Measurements from ENCODE around the gene FTMT. TPM values are rescaled to one million over a fixed set of nuclear protein-coding genes. Genes with fewer than 3 reads are reported as not detected.
A peak's percentile ranks its signal among the peaks of the same experiment; 100 is the strongest.

The FTMT gene
- total RNA-seq, 1 donor from 2014 or later = not detected

DNA sequence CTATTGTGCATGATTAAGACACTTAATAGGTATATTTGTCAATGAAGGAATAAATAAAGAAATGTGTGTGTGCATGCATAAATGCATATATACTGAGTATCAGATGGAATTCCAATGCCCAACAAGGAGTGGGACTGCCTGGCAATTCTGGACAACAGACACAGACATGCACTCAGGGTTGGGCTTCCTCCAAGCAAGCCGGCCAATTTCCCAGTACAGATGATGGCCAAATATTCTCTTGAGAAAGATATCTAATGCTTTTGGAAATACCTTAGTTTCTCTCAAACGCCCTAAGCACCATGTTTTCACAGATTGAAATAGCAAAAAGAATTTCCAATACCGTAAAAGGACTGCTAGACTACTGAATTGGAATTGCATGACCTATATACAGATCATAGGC lies 11.1 kb downstream of the FTMT start:
- Histone ChIP-seq H3K4me3 (ENCODE audit: low read length in 3 of 3) (no peak overlapping the region), H3K27me3 (ENCODE audit: control insufficient read depth in 3 of 3, insufficient read depth in 3 of 3, low read length in 3 of 3) (no peaks in the 10 kb centered on the region), H3K36me3 (ENCODE audit: control insufficient read depth in 3 of 3, insufficient read depth in 3 of 3, low read length in 3 of 3) (no peaks in the 10 kb centered on the region), H3K9me3 (ENCODE audit: control insufficient read depth in 3 of 3, low read length in 3 of 3) (no peaks in the 10 kb centered on the region), H3K27ac (ENCODE audit: low read depth, low read length) (no peak overlapping the region), H3K9ac (ENCODE audit: low read depth in 1 of 3, low read length in 3 of 3) (no peak overlapping the region), H3K4me1 (ENCODE audit: control insufficient read depth in 3 of 3, insufficient read depth in 3 of 3, low read length in 3 of 3) (no peaks in the 10 kb centered on the region)

DNA sequence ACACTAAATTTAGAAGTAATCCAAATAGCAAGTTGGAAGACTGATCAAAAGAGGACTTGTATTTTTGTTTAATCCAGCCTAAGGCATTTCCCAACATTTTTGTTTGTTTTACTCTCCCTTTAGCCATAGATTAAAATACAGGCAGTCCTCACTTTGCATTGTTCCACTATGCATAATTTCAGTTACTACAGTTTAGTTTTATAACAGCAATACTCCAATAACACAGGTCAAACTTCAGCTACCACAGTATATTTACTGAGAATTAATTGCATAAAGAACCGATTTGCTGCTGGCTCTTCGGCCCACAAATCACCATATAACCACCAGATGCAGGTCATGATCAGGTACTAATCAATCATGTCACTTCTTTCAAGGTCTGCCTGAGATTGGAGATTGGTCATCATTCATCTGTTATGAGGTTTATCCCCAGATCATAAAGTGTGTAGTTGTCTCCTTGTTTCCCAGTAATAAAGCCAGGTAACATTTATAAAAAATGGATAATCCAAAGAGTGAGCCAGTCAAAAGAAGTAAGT lies 12.1 kb downstream of the FTMT start:
- Histone ChIP-seq H3K27ac (ENCODE audit: low read depth, low read length) (no peak overlapping the region), H3K27me3 (ENCODE audit: control insufficient read depth in 3 of 3, insufficient read depth in 3 of 3, low read length in 3 of 3) (no peaks in the 10 kb centered on the region), H3K4me3 (ENCODE audit: low read length in 3 of 3) (no peak overlapping the region), H3K4me1 (ENCODE audit: control insufficient read depth in 3 of 3, insufficient read depth in 3 of 3, low read length in 3 of 3) (no peaks in the 10 kb centered on the region), H3K9me3 (ENCODE audit: control insufficient read depth in 3 of 3, low read length in 3 of 3) (no peaks in the 10 kb centered on the region), H3K9ac (ENCODE audit: low read depth in 1 of 3, low read length in 3 of 3) (no peak overlapping the region), H3K36me3 (ENCODE audit: control insufficient read depth in 3 of 3, insufficient read depth in 3 of 3, low read length in 3 of 3) (no peaks in the 10 kb centered on the region)

DNA sequence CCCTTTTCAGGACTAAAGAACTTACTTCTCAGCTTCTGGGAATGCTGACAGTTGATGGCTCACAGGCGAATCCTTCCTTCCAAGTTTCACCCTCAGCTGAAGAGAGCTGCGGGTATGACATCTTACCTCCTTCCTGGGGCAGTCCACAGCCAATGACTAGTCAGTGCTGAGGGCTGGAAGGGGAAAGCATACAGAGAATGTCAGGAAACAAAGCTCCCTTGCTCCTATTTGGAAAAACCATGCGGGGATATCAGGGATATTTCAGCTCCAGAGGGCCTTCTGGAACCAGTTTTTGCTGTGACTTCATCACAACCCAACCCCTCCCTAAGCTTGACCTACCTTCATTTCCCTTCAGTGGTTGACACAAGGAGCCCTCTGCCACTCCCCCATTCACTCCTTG lies 15.7 kb downstream of the FTMT start:
- Histone ChIP-seq H3K4me3 (ENCODE audit: low read length in 3 of 3) (no peak overlapping the region), H3K27ac (ENCODE audit: low read depth, low read length) (no peak overlapping the region), H3K9ac (ENCODE audit: low read depth in 1 of 3, low read length in 3 of 3) (no peak overlapping the region), H3K9me3 (ENCODE audit: control insufficient read depth in 3 of 3, low read length in 3 of 3) (no peaks in the 10 kb centered on the region), H3K27me3 (ENCODE audit: control insufficient read depth in 3 of 3, insufficient read depth in 3 of 3, low read length in 3 of 3) (no peaks in the 10 kb centered on the region), H3K36me3 (ENCODE audit: control insufficient read depth in 3 of 3, insufficient read depth in 3 of 3, low read length in 3 of 3) (no peaks in the 10 kb centered on the region), H3K4me1 (ENCODE audit: control insufficient read depth in 3 of 3, insufficient read depth in 3 of 3, low read length in 3 of 3) (no peaks in the 10 kb centered on the region)

DNA sequence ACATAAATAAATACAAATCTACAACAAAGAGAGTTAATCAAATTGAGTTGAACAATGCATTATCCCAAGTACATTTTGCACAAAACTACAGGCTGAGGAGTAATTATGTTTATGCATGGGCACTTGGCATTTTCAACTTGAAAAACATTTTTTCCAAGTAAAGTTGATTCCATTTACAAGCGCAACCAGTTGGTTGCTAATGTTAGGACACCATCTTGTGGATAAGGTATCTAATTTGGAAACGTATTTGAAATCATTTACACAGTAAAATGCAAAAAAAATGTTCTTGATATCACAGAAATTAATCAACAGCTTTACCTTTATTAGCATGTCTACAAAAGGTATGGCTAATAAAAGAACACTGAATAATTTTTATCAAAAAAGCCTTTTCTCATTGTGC lies 18.8 kb downstream of the FTMT start:
- H3K27ac ChIP-seq (ENCODE audit: low read depth, low read length) = no peak overlapping the region

DNA sequence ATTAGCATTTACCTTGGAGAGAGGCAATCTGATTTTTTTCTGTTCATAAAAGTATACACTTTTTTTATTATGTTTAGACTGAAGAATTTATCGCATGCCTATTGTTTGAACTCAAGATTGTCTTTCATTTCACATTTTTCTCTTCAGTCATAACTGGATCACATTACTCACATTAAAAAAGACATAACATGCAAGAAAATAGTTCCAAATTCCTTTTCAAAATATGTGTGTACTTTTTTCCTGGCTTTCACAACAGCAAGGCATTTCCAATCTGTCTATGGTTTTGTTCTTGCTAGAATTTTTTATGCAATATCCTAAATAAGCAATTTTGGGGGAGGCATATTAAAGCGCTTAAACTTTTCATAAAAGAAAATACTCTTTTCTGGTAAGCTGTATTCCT lies 21.2 kb downstream of the FTMT start:
- peaks cover 0 to 7% (median 0%) of the 10 kb centered on the region in 3 donors for H3K4me1 ChIP-seq (ENCODE audit: control insufficient read depth in 3 of 3, insufficient read depth in 3 of 3, low read length in 3 of 3)

More for the DNA sequence above, 18.8 kb downstream of the FTMT start:
- H3K4me1 ChIP-seq (ENCODE audit: control insufficient read depth in 3 of 3, insufficient read depth in 3 of 3, low read length in 3 of 3) = peaks cover 0 to 7% (median 0%) of the 10 kb centered on the region in 3 donors
- no peaks in the 10 kb centered on the region for H3K27me3 ChIP-seq (ENCODE audit: control insufficient read depth in 3 of 3, insufficient read depth in 3 of 3, low read length in 3 of 3)
- no peaks in the 10 kb centered on the region for H3K36me3 ChIP-seq (ENCODE audit: control insufficient read depth in 3 of 3, insufficient read depth in 3 of 3, low read length in 3 of 3)
- H3K9me3 ChIP-seq (ENCODE audit: control insufficient read depth in 3 of 3, low read length in 3 of 3) = no peaks in the 10 kb centered on the region
- H3K4me3 ChIP-seq (ENCODE audit: low read length in 3 of 3) = no peak overlapping the region
- H3K9ac ChIP-seq (ENCODE audit: low read depth in 1 of 3, low read length in 3 of 3) = no peak overlapping the region

GRCh38 chr5:121873409-121873808 lies 21.7 kb downstream of the FTMT start:
- peaks cover 0 to 7% (median 0%) of the 10 kb centered on the region in 3 donors for H3K4me1 ChIP-seq (ENCODE audit: control insufficient read depth in 3 of 3, insufficient read depth in 3 of 3, low read length in 3 of 3)
- H3K27ac ChIP-seq (ENCODE audit: low read depth, low read length) = peak overlapping the region; percentile 28
- H3K9me3 ChIP-seq (ENCODE audit: control insufficient read depth in 3 of 3, low read length in 3 of 3) = no peaks in the 10 kb centered on the region
- H3K4me3 ChIP-seq (ENCODE audit: low read length in 3 of 3) = no peak overlapping the region
- no peaks in the 10 kb centered on the region for H3K27me3 ChIP-seq (ENCODE audit: control insufficient read depth in 3 of 3, insufficient read depth in 3 of 3, low read length in 3 of 3)
- no peaks in the 10 kb centered on the region for H3K36me3 ChIP-seq (ENCODE audit: control insufficient read depth in 3 of 3, insufficient read depth in 3 of 3, low read length in 3 of 3)
- peak overlapping the region in 1 of 3 donors; percentile 33 for H3K9ac ChIP-seq (ENCODE audit: low read depth in 1 of 3, low read length in 3 of 3)

More for the DNA sequence above, 21.2 kb downstream of the FTMT start:
- Histone ChIP-seq H3K27me3 (ENCODE audit: control insufficient read depth in 3 of 3, insufficient read depth in 3 of 3, low read length in 3 of 3) (no peaks in the 10 kb centered on the region), H3K9ac (ENCODE audit: low read depth in 1 of 3, low read length in 3 of 3) (no peak overlapping the region), H3K36me3 (ENCODE audit: control insufficient read depth in 3 of 3, insufficient read depth in 3 of 3, low read length in 3 of 3) (no peaks in the 10 kb centered on the region), H3K4me3 (ENCODE audit: low read length in 3 of 3) (no peak overlapping the region), H3K27ac (ENCODE audit: low read depth, low read length) (peak overlapping the region; percentile 28), H3K9me3 (ENCODE audit: control insufficient read depth in 3 of 3, low read length in 3 of 3) (no peaks in the 10 kb centered on the region)

GRCh38 chr5:121885630-121886029 lies 33.9 kb downstream of the FTMT start:
- no peak overlapping the region for H3K27ac ChIP-seq (ENCODE audit: low read depth, low read length)
- no peaks in the 10 kb centered on the region for H3K4me1 ChIP-seq (ENCODE audit: control insufficient read depth in 3 of 3, insufficient read depth in 3 of 3, low read length in 3 of 3)
- no peaks in the 10 kb centered on the region for H3K36me3 ChIP-seq (ENCODE audit: control insufficient read depth in 3 of 3, insufficient read depth in 3 of 3, low read length in 3 of 3)
- H3K27me3 ChIP-seq (ENCODE audit: control insufficient read depth in 3 of 3, insufficient read depth in 3 of 3, low read length in 3 of 3) = no peaks in the 10 kb centered on the region
- H3K9me3 ChIP-seq (ENCODE audit: control insufficient read depth in 3 of 3, low read length in 3 of 3) = no peaks in the 10 kb centered on the region
- H3K9ac ChIP-seq (ENCODE audit: low read depth in 1 of 3, low read length in 3 of 3) = no peak overlapping the region
- H3K4me3 ChIP-seq (ENCODE audit: low read length in 3 of 3) = no peak overlapping the region

DNA sequence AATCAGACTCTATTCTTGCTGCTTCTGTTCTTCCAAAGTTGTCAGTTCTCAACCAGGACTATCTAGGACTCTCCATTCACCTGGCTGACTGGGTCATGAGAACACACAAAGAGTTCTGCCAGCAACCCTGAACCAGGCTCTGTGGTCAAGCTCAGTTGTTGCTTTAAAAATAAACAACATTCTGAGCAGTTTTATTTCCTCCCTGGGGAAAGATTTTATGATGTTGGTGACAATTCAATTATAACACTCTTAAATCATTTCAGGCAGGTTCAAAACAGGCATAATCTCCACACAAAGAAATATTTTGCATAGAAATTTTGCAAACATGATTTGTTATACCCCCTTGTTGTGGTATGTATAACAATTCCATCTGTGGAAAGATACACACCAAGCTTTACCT lies 36.0 kb downstream of the FTMT start:
- H3K27me3 ChIP-seq (ENCODE audit: control insufficient read depth in 3 of 3, insufficient read depth in 3 of 3, low read length in 3 of 3) = no peaks in the 10 kb centered on the region
- H3K36me3 ChIP-seq (ENCODE audit: control insufficient read depth in 3 of 3, insufficient read depth in 3 of 3, low read length in 3 of 3) = no peaks in the 10 kb centered on the region
- no peak overlapping the region for H3K4me3 ChIP-seq (ENCODE audit: low read length in 3 of 3)
- no peak overlapping the region for H3K9ac ChIP-seq (ENCODE audit: low read depth in 1 of 3, low read length in 3 of 3)
- no peaks in the 10 kb centered on the region for H3K4me1 ChIP-seq (ENCODE audit: control insufficient read depth in 3 of 3, insufficient read depth in 3 of 3, low read length in 3 of 3)
- no peaks in the 10 kb centered on the region for H3K9me3 ChIP-seq (ENCODE audit: control insufficient read depth in 3 of 3, low read length in 3 of 3)
- no peak overlapping the region for H3K27ac ChIP-seq (ENCODE audit: low read depth, low read length)

DNA sequence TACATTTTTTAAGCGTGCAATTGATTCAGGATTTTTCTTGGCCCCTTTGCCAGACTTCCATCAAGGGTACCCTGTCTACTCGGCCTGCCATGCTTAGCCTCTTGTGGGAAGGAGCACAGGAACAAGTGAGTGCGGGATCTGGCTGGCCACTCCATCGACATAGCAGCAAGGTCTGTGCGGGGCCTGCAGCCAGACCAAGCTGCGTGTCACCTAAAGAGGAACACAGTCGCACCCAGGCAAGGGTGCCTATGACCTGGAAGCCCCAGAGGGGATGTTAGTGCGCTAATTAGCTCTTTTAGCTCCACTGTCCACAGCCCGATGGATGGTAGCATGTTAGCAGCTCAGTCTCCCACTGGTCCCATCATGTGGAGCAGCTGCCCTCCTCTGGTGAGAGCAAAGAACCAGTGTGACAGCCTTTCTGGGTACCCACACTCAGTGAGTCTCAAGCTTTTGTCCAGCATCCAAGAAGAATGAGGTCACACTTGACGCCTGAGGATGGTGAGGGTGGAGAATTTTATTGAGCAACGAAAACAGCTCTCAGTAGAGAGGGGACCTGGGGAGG lies 38.7 kb downstream of the FTMT start:
- Histone ChIP-seq H3K27me3 (ENCODE audit: control insufficient read depth in 3 of 3, insufficient read depth in 3 of 3, low read length in 3 of 3) (no peaks in the 10 kb centered on the region), H3K36me3 (ENCODE audit: control insufficient read depth in 3 of 3, insufficient read depth in 3 of 3, low read length in 3 of 3) (no peaks in the 10 kb centered on the region), H3K9me3 (ENCODE audit: control insufficient read depth in 3 of 3, low read length in 3 of 3) (no peaks in the 10 kb centered on the region), H3K4me1 (ENCODE audit: control insufficient read depth in 3 of 3, insufficient read depth in 3 of 3, low read length in 3 of 3) (no peaks in the 10 kb centered on the region), H3K27ac (ENCODE audit: low read depth, low read length) (no peak overlapping the region), H3K9ac (ENCODE audit: low read depth in 1 of 3, low read length in 3 of 3) (no peak overlapping the region), H3K4me3 (ENCODE audit: low read length in 3 of 3) (no peak overlapping the region)

GRCh38 chr5:121897341-121897740 lies 45.7 kb downstream of the FTMT start:
- Histone ChIP-seq H3K27ac (ENCODE audit: low read depth, low read length) (no peak overlapping the region), H3K36me3 (ENCODE audit: control insufficient read depth in 3 of 3, insufficient read depth in 3 of 3, low read length in 3 of 3) (no peaks in the 10 kb centered on the region), H3K4me3 (ENCODE audit: low read length in 3 of 3) (no peak overlapping the region), H3K9me3 (ENCODE audit: control insufficient read depth in 3 of 3, low read length in 3 of 3) (no peaks in the 10 kb centered on the region), H3K4me1 (ENCODE audit: control insufficient read depth in 3 of 3, insufficient read depth in 3 of 3, low read length in 3 of 3) (no peaks in the 10 kb centered on the region), H3K9ac (ENCODE audit: low read depth in 1 of 3, low read length in 3 of 3) (no peak overlapping the region), H3K27me3 (ENCODE audit: control insufficient read depth in 3 of 3, insufficient read depth in 3 of 3, low read length in 3 of 3) (no peaks in the 10 kb centered on the region)
